Hypothalamus (tissue), 51 donors: ENCODE results near the gene TP53BP1.
"Not testable (repeated sequence)": the region's sequence is repeated elsewhere in the genome, so short reads cannot be mapped to it uniquely, and the experiment has no call there.

ENCODE experiments used
- DNase-seq, 51 donors: peaks; one replicate each; lab custom pipeline; 2025; lab: John Stamatoyannopoulos, UW

The TP53BP1 gene

GRCh38 chr15:43423793-43424192 lies 69.2 kb downstream of the TP53BP1 start:
- no peak for DNase-seq

- DNase-seq: no peak
Measured at GRCh38 chr15:43420876-43421275, 72.1 kb downstream of the TP53BP1 start.

DNA sequence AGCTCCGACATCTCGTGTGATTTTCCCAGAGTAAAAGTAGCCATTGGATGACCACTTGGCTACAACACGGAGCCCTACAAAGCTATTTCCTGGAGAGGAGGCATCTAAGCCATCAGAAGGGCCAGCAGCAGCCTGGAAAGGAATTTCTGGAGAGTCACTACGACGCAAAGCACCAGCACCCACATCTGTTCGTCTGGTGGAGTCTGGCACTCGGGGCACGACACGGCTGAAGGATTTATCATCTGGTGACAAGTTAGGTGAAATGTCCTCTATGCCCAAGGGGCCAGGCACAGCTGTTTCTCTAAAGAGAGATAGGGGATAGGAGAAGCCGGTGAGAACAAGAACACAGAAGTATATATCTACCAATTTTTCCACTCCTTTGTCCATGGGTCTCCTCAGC lies 72.5 kb downstream of the TP53BP1 start:
- DNase-seq: no peak

DNA sequence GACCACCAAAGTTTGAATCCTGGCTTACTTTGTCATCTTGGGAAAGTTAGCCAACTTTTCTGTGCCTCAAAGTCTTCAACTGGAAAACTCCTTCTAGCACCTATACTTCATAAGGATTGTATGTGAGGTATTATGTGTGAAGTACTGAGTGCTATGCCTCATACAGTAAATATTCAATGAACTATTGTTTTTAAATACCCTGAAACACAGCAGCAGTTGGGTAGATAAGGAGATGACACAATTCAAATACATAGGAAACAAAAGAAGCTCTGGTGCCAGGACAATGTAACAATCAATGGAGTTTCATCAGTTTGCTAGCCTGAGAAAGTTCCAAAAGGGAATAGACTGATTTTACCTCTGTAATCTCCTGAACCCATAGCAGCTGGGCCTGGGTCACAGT lies 78.8 kb downstream of the TP53BP1 start:
- no peak for DNase-seq

DNA sequence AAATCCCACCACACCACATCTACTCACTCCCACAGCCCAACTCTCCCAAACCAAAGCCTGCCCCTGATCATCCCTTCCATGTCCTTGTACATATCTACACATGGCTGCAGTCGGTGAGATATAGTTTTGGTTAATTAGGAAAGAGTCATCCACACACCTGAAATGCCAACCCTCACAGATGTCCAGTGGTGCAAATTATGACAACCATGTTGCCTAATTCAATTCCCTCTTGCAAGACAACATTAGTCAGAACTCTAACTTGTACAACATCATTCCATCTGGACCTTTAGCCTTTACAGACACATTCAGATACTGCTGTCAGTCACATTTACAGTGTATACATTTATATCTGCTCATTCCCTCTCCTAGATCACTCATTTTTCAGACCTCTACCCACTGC lies 80.9 kb downstream of the TP53BP1 start:
- no peak for DNase-seq

- no peak for DNase-seq
Measured at GRCh38 chr15:43410572-43411214, 82.3 kb downstream of the TP53BP1 start.

- peak in 2 of 51 donors; percentile 14 to 16 for DNase-seq
Measured at GRCh38 chr15:43408789-43409188, 84.2 kb downstream of the TP53BP1 start.

GRCh38 chr15:43406808-43407207 lies 86.1 kb downstream of the TP53BP1 start:
- no peak for DNase-seq

DNA sequence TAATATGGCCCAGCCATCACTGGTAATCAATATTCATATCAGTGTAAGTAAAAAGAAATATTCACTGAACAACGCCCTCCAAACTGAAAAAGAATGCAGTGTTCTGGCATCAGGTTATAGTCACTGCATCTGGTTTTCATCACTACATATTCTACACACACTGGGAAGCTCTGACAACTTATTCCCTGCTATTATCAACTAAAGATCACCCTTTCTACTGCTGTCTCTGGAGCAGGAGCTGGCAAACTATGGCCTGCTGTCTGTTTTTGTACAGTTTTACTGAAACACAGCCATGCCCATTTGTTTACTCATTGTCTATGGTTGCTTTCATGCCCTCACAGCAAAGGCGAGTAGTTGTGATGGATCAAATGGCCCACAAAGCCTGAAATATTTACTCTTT lies 86.8 kb downstream of the TP53BP1 start:
- no peak for DNase-seq

DNA sequence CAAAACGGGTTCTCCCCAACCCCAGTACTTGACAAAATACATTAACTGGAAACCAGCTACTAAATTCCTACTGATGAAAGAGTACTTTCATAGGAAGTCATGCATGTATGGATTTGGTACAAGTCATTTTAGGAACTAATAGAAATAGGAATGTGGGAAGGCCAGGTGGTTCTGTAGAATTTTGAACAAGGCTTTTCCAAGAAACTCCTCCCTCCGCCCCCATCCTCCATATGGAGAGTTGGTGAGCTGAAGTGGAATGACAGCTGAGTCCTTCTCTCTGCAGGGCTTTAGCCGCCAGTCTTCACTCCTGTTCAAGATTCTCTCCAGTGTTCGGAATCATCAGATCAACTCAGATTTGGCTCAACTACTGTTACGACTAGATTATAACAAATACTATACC lies 88.8 kb downstream of the TP53BP1 start:
- DNase-seq: no peak

DNA sequence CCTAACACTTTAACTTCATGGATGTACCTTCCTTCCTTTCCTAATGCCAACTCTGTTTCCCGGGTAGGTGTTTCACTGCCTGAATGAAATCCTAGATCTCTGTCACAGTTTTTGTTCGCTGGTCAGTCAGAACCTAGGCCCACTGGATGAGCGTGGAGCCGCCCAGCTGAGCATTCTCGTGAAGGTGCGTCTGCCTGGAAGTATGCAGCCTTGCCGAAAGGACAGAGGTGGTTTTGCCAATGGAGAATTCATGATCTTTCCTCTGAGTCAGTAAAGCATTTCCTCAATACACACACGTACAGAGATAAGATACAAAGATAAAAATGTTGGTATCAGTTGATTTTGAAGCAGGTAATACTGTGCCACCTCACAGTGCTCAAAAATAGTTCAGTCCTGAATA lies 89.3 kb downstream of the TP53BP1 start:
- DNase-seq: no peak

GRCh38 chr15:43402255-43402654 lies 90.7 kb downstream of the TP53BP1 start:
- no peak for DNase-seq

DNA sequence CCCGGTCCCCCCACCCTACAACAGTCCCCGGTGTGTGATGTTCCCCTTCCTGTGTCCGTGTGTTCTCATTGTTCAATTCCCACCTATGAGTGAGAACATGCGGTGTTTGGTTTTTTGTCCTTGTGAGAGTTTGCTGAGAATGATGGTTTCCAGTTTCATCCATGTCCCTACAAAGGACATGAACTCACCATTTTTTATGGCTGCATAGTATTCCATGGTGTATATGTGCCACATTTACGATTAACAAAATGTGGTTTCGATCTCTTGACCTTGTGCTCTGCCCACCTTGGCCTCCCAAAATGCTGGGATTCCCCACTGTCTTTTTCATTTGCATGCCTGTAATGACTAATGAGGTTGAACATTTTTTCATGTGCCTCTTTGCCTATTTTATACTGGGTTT lies 99.4 kb downstream of the TP53BP1 start:
- DNase-seq: not testable (repeated sequence)

- no peak for DNase-seq
Measured at GRCh38 chr15:43390723-43391122, 102.2 kb downstream of the TP53BP1 start.

DNA sequence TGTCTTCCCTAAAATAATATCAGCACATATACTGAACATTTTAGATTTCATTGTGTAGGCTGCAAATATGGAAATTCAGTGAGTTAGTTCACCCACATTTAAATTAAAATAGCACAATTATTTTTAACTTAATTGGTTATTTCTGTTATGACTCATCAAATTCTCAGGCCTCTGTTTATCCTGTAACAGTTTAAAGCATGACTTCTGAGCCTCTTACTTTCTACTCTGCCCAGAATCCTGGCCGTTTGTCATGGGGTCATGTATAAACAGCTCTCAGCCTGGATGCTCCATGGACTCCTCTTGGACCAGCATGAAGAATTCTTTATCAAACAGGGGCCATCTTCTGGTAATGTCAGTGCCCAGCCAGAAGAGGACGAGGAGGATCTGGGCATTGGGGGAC lies 109.9 kb downstream of the TP53BP1 start:
- DNase-seq: peak in 1 of 51 donors; percentile 3

GRCh38 chr15:43382310-43382709 lies 110.6 kb downstream of the TP53BP1 start:
- DNase-seq: no peak

DNA sequence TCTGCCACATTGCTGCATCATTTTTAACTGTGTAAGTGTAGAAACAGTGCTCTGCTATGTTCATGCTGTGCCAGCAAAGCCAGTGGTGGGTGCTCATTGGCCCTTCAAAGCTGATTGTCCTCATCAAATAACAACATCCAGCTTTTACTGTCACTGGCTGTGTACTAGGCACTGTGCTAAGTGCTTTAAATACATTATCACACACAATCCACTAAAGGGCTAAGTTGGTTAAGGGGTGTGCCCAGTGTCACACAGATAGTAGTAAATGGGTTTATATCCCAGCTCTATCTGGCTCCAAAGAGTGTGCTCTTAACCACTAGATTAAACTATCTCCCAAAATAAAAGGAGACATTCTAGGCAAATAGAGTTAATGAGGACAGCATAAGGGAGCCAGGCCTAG lies 114.4 kb downstream of the TP53BP1 start:
- DNase-seq: no peak

DNA sequence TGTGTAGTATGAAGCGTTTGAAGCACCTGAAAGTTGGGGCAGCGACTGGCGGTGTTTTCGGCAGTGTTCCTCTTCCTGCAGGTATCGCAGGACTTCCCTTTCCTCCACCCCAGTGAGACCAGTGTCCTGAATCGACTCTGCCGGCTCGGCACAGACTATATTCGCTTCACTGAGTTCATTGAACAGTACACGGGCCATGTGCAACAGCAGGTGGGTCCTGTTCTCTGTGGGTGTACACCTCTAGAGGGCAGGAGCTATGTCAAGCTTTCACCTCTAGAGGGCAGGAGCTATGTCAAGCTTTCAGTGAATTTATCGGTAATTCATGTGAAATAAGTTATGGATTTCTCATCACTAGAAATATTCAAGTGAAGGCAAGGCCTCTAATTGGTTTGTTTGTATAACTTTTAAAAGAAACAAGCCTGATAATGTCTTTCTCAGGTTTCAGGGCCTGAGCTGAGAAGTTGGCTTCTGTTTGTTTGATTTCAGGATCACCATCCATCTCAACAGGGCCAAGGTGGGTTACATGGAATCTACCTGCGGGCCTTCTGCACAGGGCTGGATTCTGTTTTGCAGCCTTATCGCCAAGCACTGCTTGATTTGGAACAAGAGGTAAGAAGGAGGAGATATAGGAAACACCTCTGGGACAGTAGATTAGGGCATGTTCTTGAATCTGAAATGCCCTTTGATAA lies 116.8 kb downstream of the TP53BP1 start:
- peak in 2 of 51 donors; percentile 2 for DNase-seq

DNA sequence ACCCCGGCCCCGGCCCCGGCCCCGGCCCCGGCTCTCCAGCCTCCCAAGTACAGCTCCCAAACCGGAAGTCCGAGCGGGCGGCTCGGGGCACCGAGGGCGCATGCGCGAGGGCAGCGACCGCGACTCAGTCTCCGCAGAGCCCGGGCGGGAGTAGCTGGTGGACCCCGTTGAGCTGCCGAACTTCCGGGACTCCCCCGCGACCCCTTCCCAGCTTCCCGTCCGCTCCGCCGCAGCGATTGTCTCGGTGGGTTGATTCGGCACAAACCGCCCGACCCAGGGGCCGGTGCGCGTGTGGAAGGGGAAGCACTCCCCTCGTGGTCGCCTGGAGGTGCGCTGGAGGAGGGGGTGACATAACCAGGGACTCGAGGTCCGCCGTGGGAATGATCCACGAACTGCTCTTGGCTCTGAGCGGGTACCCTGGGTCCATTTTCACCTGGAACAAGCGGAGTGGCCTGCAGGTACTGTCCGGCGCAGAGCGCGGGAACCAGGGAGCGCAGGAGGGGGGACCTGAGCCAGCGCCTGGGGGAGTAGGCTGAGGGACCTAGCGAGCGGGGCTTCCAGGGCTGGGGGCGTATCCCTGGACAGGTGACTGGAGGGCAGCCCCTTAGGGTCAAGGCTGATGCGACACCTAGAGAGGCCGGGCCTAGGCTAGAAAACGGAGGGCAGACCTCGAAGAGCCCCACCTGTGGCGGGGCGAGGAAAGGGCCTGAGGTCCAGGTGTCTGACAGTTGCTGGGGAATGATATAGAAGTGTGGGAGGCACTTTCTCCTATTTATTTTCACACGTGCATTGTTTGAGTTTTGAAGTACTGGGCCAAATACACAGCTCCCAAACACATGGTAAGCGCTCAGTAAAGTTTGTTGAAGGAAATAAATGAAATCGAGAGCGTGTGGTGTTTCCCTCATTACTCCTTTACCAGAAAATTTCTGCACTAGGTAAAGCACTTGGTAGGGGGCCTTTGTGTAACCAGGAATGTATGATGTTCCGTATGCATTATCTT lies 121.7 kb downstream of the TP53BP1 start, which contains the start of the genes TUBGCP4 and ZSCAN29:
TSS of gene TUBGCP4 (plus strand) at position 127 of the 1,000 bp plus-strand sequence. CDS start at position 381, 254 bp downstream.
TSS of gene ZSCAN29 (minus strand) at position 69 of the 1,000 bp plus-strand sequence. CDS start 1,130 bp downstream, outside the sequence.
- DNase-seq: peak; percentile 26 to 86 (median 70)

GRCh38 chr15:43370310-43370974 lies 122.5 kb downstream of the TP53BP1 start:
- DNase-seq: peak in 13 of 51 donors; percentile 9 to 63 (median 34)
